Smooth muscle cell (in vitro differentiated cells): ENCODE data around the gene PLCL1. TPM values are rescaled to one million over a fixed set of nuclear protein-coding genes. Genes with fewer than 3 reads are reported as not detected.

Experiments
- DNase-seq: peaks from one replicate; lab custom pipeline; 2025; ENCODE audit not compliant: unreplicated experiment; lab: John Stamatoyannopoulos, UW
- H2AFZ ChIP-seq: fragments of 200-600 bp; sonication (generic); 2 replicates; pipeline ENCODE4 v1.6.0; 2016; ENCODE audit warnings: antibody characterized with exemption, low read depth, mild to moderate bottlenecking
- H3F3A ChIP-seq: fragments of 200-600 bp; sonication (generic); 2 replicates; pipeline ENCODE4 v1.6.0; 2017; ENCODE audit warnings: antibody characterized with exemption, low read depth
- H3K27ac ChIP-seq: fragments of 200-600 bp; sonication (generic); 2 replicates; pipeline ENCODE4 v1.5.1; 2016; ENCODE audit warnings: low read depth, mild to moderate bottlenecking
- H3K27me3 ChIP-seq: fragments of 200-600 bp; sonication (generic); 2 replicates; pipeline ENCODE4 v1.6.1; 2016; ENCODE audit warnings: low read depth, mild to moderate bottlenecking
- H3K36me3 ChIP-seq: fragments of 200-600 bp; sonication (generic); 2 replicates; pipeline ENCODE4 v1.5.1; 2016; ENCODE audit warnings: low read depth
- H3K4me1 ChIP-seq: fragments of 200-600 bp; sonication (generic); 2 replicates; pipeline ENCODE4 v1.5.1; 2016; ENCODE audit warnings: low read depth
- H3K4me2 ChIP-seq: fragments of 200-600 bp; sonication (generic); 2 replicates; pipeline ENCODE4 v1.6.0; 2016; ENCODE audit warnings: mild to moderate bottlenecking
- H3K4me3 ChIP-seq: fragments of 200-600 bp; sonication (generic); 2 replicates; pipeline ENCODE4 v1.5.1; 2016; ENCODE audit warnings: mild to moderate bottlenecking
- H3K79me2 ChIP-seq: fragments of 200-600 bp; sonication (generic); 2 replicates; pipeline ENCODE4 v1.6.0; 2016; ENCODE audit warnings: low read depth, mild to moderate bottlenecking
- H3K9ac ChIP-seq: fragments of 200-600 bp; sonication (generic); 2 replicates; pipeline ENCODE4 v1.6.0; 2016; ENCODE audit warnings: low read depth
- H3K9me3 ChIP-seq: fragments of 200-600 bp; sonication (generic); replicated peaks from 2 replicates; pipeline ENCODE4 v1.5.1; 2016; ENCODE audit warnings: low read depth
- H4K20me1 ChIP-seq: fragments of 200-600 bp; sonication (generic); 2 replicates; pipeline ENCODE4 v1.6.0; 2016; ENCODE audit warnings: low read depth
- WGBS: methylation state at CpG from one replicate; pipeline ENCODE4 v1.1.7; 2016; ENCODE audit warnings: low lambda C conversion rate; 5-methylcytosine and 5-hydroxymethylcytosine counted together
- polyA plus RNA-seq: library from polyadenylated mRNA; unstranded; fragments of >200 nt; fragmentation: Nextera tagmentation; extraction: Ambion mirVana; gene quantifications from 2 replicates; pipeline ENCODE4 v1.2.1, GENCODE V29; 2016
- total RNA-seq: library from RNA; depleted of rRNA; stranded (reverse); fragments of >200 nt; gene quantifications from 2 replicates; pipeline ENCODE4 v1.2.3, GENCODE V29; 2014
- TF ChIP-seq, protein P1 (sequence below): fragments of 200-600 bp; sonication (generic); IDR thresholded peaks from 2 replicates; pipeline ENCODE4 v1.5.1; 2017; ENCODE audit warnings: borderline replicate concordance, mild to moderate bottlenecking, antibody characterized with exemption; ENCODE audit not compliant: insufficient read depth, poor library complexity, severe bottlenecking

The PLCL1 gene
- total RNA-seq (1.3 and 2.0 TPM in 2 replicates), polyA plus RNA-seq (0.64 and 0.87 TPM in 2 replicates)

DNA sequence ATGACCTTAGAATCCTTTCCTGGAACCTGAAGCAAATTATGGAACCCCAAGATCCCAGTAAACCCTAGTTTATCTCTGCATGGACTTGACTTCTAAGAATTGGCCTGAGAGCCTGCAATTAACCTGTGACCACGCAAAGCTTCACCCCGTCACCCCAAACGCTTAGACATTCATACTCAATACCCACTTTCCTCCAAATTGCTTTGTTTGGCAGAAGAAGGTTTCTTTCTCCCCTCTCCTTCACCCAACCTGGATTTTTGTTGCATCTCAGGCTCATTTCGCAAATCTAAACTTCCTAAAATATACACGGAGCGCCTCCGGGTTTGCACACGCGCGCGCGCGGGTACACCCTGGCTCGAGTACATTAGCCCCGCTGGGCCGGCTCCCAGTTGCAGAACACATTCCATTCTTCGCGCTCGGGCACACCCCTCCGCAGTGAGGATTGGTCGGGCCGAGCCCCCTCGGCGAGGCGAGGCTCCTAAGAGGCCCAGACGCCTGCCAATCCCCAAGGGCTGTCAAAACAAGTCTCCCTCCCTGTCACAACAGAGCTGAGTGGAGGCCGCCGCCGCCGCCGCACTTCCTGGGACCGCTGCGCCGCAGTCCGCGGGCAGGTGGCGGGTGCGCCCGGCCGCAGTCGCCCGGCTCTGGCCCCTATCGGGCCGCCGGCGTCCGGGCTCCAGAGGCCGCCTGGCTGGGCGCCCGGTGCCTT is at the start of gene PLCL1:
PLCL1 (plus strand) TSS at position 545 of the 709 bp plus-strand sequence.
- Histone ChIP-seq H3K4me1 (peaks cover 13% of the 10 kb centered on the region), H3K79me2 (no peaks in the 10 kb centered on the region), H3K4me2 (peak within 1 kb of the TSS; percentile 100), H3K4me3 (peak within 1 kb of the TSS; percentile 85), H3K27ac (no peak within 1 kb of the TSS), H3K9ac (no peak within 1 kb of the TSS), H3F3A (no peaks in the 10 kb centered on the region), H3K36me3 (no peaks in the 10 kb centered on the region), H4K20me1 (no peaks in the 10 kb centered on the region), H3K27me3 (peaks cover 20% of the 10 kb centered on the region), H2AFZ (peak within 1 kb of the TSS; percentile 83), H3K9me3 (no peaks in the 10 kb centered on the region)
- TF ChIP-seq, protein P1, sequence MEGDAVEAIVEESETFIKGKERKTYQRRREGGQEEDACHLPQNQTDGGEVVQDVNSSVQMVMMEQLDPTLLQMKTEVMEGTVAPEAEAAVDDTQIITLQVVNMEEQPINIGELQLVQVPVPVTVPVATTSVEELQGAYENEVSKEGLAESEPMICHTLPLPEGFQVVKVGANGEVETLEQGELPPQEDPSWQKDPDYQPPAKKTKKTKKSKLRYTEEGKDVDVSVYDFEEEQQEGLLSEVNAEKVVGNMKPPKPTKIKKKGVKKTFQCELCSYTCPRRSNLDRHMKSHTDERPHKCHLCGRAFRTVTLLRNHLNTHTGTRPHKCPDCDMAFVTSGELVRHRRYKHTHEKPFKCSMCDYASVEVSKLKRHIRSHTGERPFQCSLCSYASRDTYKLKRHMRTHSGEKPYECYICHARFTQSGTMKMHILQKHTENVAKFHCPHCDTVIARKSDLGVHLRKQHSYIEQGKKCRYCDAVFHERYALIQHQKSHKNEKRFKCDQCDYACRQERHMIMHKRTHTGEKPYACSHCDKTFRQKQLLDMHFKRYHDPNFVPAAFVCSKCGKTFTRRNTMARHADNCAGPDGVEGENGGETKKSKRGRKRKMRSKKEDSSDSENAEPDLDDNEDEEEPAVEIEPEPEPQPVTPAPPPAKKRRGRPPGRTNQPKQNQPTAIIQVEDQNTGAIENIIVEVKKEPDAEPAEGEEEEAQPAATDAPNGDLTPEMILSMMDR = no peak
- WGBS = 2% methylated on average over 48 of the region's 50 CpGs
- peak; percentile 50 for DNase-seq

DNA sequence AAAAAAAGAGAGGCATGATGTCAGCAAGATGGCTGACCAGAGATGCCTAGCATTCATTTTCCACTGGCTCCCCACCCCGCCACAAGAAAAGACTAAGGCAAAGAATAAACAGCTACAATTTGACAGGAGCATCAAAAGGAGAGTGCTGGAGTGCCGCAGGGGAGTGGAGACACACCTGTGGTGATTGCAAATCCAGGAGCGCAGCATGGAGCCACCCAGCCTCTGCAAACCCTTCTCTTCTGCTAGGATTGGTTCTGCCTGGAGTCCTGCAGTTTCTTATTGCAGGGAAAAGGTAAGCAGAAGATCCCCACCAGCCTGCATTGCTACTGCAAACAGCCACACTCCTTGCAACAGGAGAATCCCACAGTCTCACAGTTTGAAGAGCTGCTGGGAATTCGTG is 45.4 kb upstream of the PLCL1 start:
- Histone ChIP-seq H3F3A (no peaks in the 10 kb centered on the region), H3K4me1 (no peaks in the 10 kb centered on the region), H3K79me2 (no peaks in the 10 kb centered on the region), H3K9me3 (peaks cover 7% of the 10 kb centered on the region), H3K27ac (no peak overlapping the region), H3K27me3 (no peaks in the 10 kb centered on the region), H3K4me3 (no peak overlapping the region), H3K36me3 (no peaks in the 10 kb centered on the region), H3K4me2 (no peak overlapping the region), H2AFZ (no peak overlapping the region), H4K20me1 (no peaks in the 10 kb centered on the region), H3K9ac (no peak overlapping the region)
- TF ChIP-seq, protein P1 = no peak
- DNase-seq = no peak
- 93% methylated on average over 4 of the region's 4 CpGs for WGBS

DNA sequence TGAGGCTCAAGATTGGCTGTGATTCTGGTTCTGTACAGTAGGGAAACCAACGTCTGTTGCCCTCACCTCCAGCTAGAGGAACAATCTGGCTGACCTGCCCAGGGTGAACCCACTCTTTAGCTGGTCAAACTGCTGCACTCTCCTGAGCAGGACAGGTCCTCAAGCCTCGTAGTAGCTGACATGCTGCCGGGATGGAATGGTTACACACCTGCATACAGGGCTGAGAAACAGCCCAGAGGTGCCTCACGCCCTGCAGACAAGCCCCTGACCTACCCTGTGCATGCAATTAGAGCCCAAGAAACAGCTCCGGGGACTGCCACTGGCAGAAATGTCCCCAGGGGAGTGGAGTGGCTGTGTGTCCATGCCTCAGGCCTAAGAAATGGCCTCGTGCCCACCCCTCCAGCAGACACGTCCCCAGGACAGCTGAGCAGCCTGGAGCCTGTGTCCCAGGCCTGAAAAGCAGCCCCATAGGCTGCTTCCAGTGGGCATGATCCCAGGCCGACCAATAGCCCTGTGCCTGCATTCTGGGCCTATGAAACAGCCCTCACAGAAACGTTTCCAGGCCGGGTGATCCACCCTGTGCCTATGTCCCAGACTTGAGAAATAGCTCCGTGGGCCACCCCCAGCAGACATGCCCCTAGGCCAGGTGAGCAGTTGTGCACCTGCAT is 44.6 kb upstream of the PLCL1 start:
- Histone ChIP-seq H3F3A (no peaks in the 10 kb centered on the region), H2AFZ (no peak overlapping the region), H3K9me3 (peaks cover 7% of the 10 kb centered on the region), H3K79me2 (no peaks in the 10 kb centered on the region), H3K9ac (no peak overlapping the region), H3K4me2 (no peak overlapping the region), H3K27ac (no peak overlapping the region), H3K36me3 (no peaks in the 10 kb centered on the region), H3K4me1 (no peaks in the 10 kb centered on the region), H3K4me3 (no peak overlapping the region), H4K20me1 (no peaks in the 10 kb centered on the region), H3K27me3 (no peaks in the 10 kb centered on the region)
- DNase-seq = no peak
- WGBS = 79% methylated on average over 11 of the region's 11 CpGs
- TF ChIP-seq, protein P1 = no peak
